ENCODE measurements around the gene B3GNT8. TPM values are rescaled to one million over a fixed set of nuclear protein-coding genes. Genes with fewer than 3 reads are reported as not detected.

The B3GNT8 gene
- total and polyA plus RNA-seq, 2 donors (not counting 1 experiment from before 2014, with no cell fraction given) = 0.27 TPM; not detected in 1

DNA sequence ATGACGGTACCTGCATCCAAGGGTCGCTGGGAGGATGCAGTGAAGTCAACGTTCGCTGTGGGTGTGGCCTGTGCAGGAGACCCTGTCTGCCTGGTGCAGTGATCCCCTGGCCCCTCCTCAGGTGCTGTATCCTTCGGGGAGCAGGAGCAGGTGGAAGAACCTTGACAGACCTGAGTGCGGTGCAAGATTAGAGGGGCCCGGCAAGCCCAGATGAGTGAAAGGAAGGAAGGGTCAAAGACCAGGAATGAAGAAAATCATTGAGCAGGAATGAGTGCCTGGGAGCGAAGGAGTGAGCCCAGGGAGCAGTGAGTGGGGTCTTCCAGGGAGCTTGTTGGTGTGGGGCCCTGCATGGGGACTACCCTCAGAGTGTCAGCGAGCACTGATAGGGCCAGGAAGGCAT lies 12.7 kb downstream of the B3GNT8 start:
- Mint-ChIP-seq H3K4me1 (peaks cover 6% of the 10 kb centered on the region), H3K4me3 (no peak overlapping the region), H3K27me3 (no peaks in the 10 kb centered on the region), H3K27ac (no peak overlapping the region), H3K9me3 (ENCODE audit: insufficient read depth) (no peaks in the 10 kb centered on the region)
- ChIA-PET CTCF (interaction anchor here (0.6 kb wide), 1 partner anchor 420 kb away, joined by 3 read pairs; no protein-coding TSS in a partner anchor), POLR2A (no interaction called here)
- intact Hi-C loops (cut with micrococcal nuclease) = no loop called here
- peaks cover 0 to 57% of the 10 kb centered on the region in 2 experiments for H3K36me3 ChIP-seq (replicated peaks in 1 of 2; ENCODE audit: control extremely low read depth in 1 of 2, control insufficient read depth in 1 of 2, extremely low read depth in 1 of 2, insufficient read depth in 2 of 2, low read length in 1 of 2)
- no peak overlapping the region for H3K27ac ChIP-seq (ENCODE audit: low read length in 2 of 2)
- peaks cover 6 to 9% of the 10 kb centered on the region in 2 donors for H3K4me1 ChIP-seq (ENCODE audit: control insufficient read depth in 2 of 2, insufficient read depth in 2 of 2, low read length in 2 of 2)
- H3K4me2 ChIP-seq (replicated peaks; ENCODE audit: low read depth, low read length, poor library complexity, severe bottlenecking) = no peak overlapping the region
- no peaks in the 10 kb centered on the region for H3K27me3 ChIP-seq (replicated peaks in 1 of 4; ENCODE audit: control extremely low read depth in 1 of 4, control insufficient read depth in 3 of 4, insufficient read depth in 4 of 4, low read length in 3 of 4)
- ATAC-seq (ENCODE audit: low read depth) (no peak), DNase-seq (no peak)
- H2AFZ ChIP-seq (ENCODE audit: insufficient read depth, low read depth, low read length, poor library complexity, severe bottlenecking) = no peak overlapping the region
- H3K9me3 ChIP-seq (ENCODE audit: control extremely low read depth in 1 of 3, control insufficient read depth in 2 of 3, insufficient read depth in 1 of 3, low read length in 2 of 3) = no peaks in the 10 kb centered on the region
- no peak overlapping the region for H3K4me3 ChIP-seq (ENCODE audit: control extremely low read depth in 1 of 5, extremely low read depth in 1 of 5, insufficient read depth in 1 of 5, low read depth in 2 of 5, low read length in 4 of 5)
- TF ChIP-seq EZH2 (IDR thresholded peaks at IDR 0.05; ENCODE audit: borderline replicate concordance, insufficient read depth, low read depth, low read length, poor library complexity, severe bottlenecking) = no peak
- TF ChIP-seq, protein P1, sequence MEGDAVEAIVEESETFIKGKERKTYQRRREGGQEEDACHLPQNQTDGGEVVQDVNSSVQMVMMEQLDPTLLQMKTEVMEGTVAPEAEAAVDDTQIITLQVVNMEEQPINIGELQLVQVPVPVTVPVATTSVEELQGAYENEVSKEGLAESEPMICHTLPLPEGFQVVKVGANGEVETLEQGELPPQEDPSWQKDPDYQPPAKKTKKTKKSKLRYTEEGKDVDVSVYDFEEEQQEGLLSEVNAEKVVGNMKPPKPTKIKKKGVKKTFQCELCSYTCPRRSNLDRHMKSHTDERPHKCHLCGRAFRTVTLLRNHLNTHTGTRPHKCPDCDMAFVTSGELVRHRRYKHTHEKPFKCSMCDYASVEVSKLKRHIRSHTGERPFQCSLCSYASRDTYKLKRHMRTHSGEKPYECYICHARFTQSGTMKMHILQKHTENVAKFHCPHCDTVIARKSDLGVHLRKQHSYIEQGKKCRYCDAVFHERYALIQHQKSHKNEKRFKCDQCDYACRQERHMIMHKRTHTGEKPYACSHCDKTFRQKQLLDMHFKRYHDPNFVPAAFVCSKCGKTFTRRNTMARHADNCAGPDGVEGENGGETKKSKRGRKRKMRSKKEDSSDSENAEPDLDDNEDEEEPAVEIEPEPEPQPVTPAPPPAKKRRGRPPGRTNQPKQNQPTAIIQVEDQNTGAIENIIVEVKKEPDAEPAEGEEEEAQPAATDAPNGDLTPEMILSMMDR (IDR thresholded peaks at IDR 0.05) = no peak
- peaks cover 26% of the 10 kb centered on the region for H3K79me2 ChIP-seq (ENCODE audit: control insufficient read depth, insufficient read depth, low read length)
- no peak overlapping the region for H3K9ac ChIP-seq (ENCODE audit: low read length)
- no peaks in the 10 kb centered on the region for H4K20me1 ChIP-seq (ENCODE audit: control insufficient read depth, insufficient read depth, low read length, poor library complexity, severe bottlenecking)
- WGBS (ENCODE audit: insufficient coverage) = 98% methylated on average over 9 of the region's 9 CpGs

DNA sequence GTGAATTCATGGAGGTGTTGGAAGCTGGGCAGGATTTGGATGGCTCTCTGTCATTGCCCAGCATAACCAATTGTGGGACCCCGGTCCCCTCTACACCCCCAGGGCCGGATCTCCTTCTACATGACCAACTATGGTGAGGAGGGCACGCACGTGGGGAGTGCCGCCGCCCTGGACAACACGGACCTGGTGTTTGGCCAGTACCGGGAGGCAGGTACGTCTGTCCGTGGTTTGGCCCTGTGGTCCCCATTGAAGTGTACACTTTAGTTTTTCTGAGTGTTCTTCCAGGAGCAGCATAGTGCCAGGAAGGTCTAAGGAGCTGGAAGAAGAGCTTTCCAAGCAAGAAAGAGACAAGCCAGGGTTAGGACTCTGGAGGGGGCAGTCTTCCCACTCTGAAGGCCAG lies 13.2 kb downstream of the B3GNT8 start:
- no peak overlapping the region for H3K4me2 ChIP-seq (replicated peaks; ENCODE audit: low read depth, low read length, poor library complexity, severe bottlenecking)
- intact Hi-C loops (cut with micrococcal nuclease) = no loop called here
- H4K20me1 ChIP-seq (ENCODE audit: control insufficient read depth, insufficient read depth, low read length, poor library complexity, severe bottlenecking) = no peaks in the 10 kb centered on the region

More for the DNA sequence above, 13.2 kb downstream of the B3GNT8 start:
- Mint-ChIP-seq H3K9me3 (ENCODE audit: insufficient read depth) (no peaks in the 10 kb centered on the region), H3K4me1 (peaks cover 10% of the 10 kb centered on the region), H3K4me3 (no peak overlapping the region), H3K27ac (no peak overlapping the region), H3K27me3 (no peaks in the 10 kb centered on the region)
- ATAC-seq (ENCODE audit: low read depth) (no peak), DNase-seq (no peak)
- Histone ChIP-seq H3K27me3 (replicated peaks in 1 of 4; ENCODE audit: control extremely low read depth in 1 of 4, control insufficient read depth in 3 of 4, insufficient read depth in 4 of 4, low read length in 3 of 4) (no peaks in the 10 kb centered on the region), H3K9ac (ENCODE audit: low read length) (no peak overlapping the region), H3K4me3 (ENCODE audit: control extremely low read depth in 1 of 5, extremely low read depth in 1 of 5, insufficient read depth in 1 of 5, low read depth in 2 of 5, low read length in 4 of 5) (no peak overlapping the region), H3K27ac (ENCODE audit: low read length in 2 of 2) (no peak overlapping the region), H3K4me1 (ENCODE audit: control insufficient read depth in 2 of 2, insufficient read depth in 2 of 2, low read length in 2 of 2) (peaks cover 6 to 9% of the 10 kb centered on the region in 2 donors), H3K9me3 (ENCODE audit: control extremely low read depth in 1 of 3, control insufficient read depth in 2 of 3, insufficient read depth in 1 of 3, low read length in 2 of 3) (no peaks in the 10 kb centered on the region), H2AFZ (ENCODE audit: insufficient read depth, low read depth, low read length, poor library complexity, severe bottlenecking) (no peak overlapping the region), H3K36me3 (replicated peaks in 1 of 2; ENCODE audit: control extremely low read depth in 1 of 2, control insufficient read depth in 1 of 2, extremely low read depth in 1 of 2, insufficient read depth in 2 of 2, low read length in 1 of 2) (peaks cover 0 to 53% of the 10 kb centered on the region in 2 experiments), H3K79me2 (ENCODE audit: control insufficient read depth, insufficient read depth, low read length) (peaks cover 26% of the 10 kb centered on the region)
- TF ChIP-seq EZH2 (IDR thresholded peaks at IDR 0.05; ENCODE audit: borderline replicate concordance, insufficient read depth, low read depth, low read length, poor library complexity, severe bottlenecking) = no peak
- TF ChIP-seq, protein P1 (IDR thresholded peaks at IDR 0.05) = no peak
- POLR2A ChIA-PET = no interaction called here
- CTCF ChIA-PET = interaction anchor here (0.6 kb wide), 1 partner anchor 420 kb away, joined by 3 read pairs; no protein-coding TSS in a partner anchor
- WGBS (ENCODE audit: insufficient coverage) = 96% methylated on average over 10 of the region's 10 CpGs
